Sigmoid colon (tissue), 7 donors: ENCODE measurements around the gene LILRA6. TPM values are rescaled to one million over a fixed set of nuclear protein-coding genes. Genes with fewer than 3 reads are reported as not detected.
"Not testable (repeated sequence)": the region's sequence is repeated elsewhere in the genome, so short reads cannot be mapped to it uniquely, and the experiment has no call there.

ENCODE experiments used
- DNase-seq: peaks from one replicate; pipeline ENCODE4 v3.0.0-alpha.2; 2019
- H3K27ac ChIP-seq, 4 donors: fragments of 200-600 bp; sonication (generic); one replicate each; pipeline ENCODE4 v1.5.1; 2016 to 2019; ENCODE audit warnings: mild to moderate bottlenecking in 1 of 4
- H3K27me3 ChIP-seq, 3 donors: fragments of 200-600 bp; sonication (generic); one replicate each; pipeline ENCODE4 v1.5.1; 2019; ENCODE audit warnings: mild to moderate bottlenecking in 1 of 3
- H3K36me3 ChIP-seq, 4 donors: fragments of 200-600 bp; sonication (generic); one replicate each; pipeline ENCODE4 v1.5.1; 2016 to 2019
- H3K4me1 ChIP-seq, 4 donors: fragments of 200-600 bp; sonication (generic); one replicate each; pipeline ENCODE4 v1.5.1; 2017 to 2019
- H3K4me3 ChIP-seq, 4 donors: fragments of 200-600 bp; sonication (generic); one replicate each; pipeline ENCODE4 v1.5.1; 2017 to 2019; ENCODE audit warnings: mild to moderate bottlenecking in 2 of 4, moderate library complexity in 1 of 4
- H3K9me3 ChIP-seq, 4 donors: fragments of 200-600 bp in 3 of 4; sonication (generic) in 3 of 4; one replicate each; pipeline versions ENCODE4 v1.5.1 to v1.6.1; 2013 to 2019
- CTCF ChIP-seq, 4 experiments: fragments of 450-650 bp in 3 of 4; fragments of 200-600 bp in 1 of 4; IDR thresholded peaks; one replicate each; pipeline ENCODE4 v1.5.1; 2016 to 2019; ENCODE audit warnings: antibody characterized with exemption in 4 of 4, mild to moderate bottlenecking in 3 of 4, moderate library complexity in 2 of 4
- EP300 ChIP-seq, 4 donors: sonication (generic); formaldehyde crosslinking; IDR thresholded peaks; one replicate each; pipeline ENCODE4 v1.6.1; 2017; ENCODE audit warnings: antibody characterized with exemption in 4 of 4
- POLR2A ChIP-seq, 2 donors: fragments of 450-650 bp; IDR thresholded peaks; one replicate each; pipeline ENCODE4 v1.6.1; 2016; ENCODE audit warnings: antibody characterized with exemption in 2 of 2, mild to moderate bottlenecking in 2 of 2, moderate library complexity in 2 of 2
- POLR2AphosphoS5 ChIP-seq, 4 donors: sonication (generic); formaldehyde crosslinking; IDR thresholded peaks; one replicate each; pipeline ENCODE4 v1.6.1; 2017; ENCODE audit warnings: antibody characterized with exemption in 4 of 4
- WGBS, 2 donors: extraction: QIAGEN DNeasy Blood & Tissue Kit; methylation state at CpG; one replicate each; pipeline ENCODE4 v1.1.7; 2013; 5-methylcytosine and 5-hydroxymethylcytosine counted together
- intact Hi-C: fragments of 100-400 bp; cut with DNase I; formaldehyde crosslinking; loops from one replicate; pipeline ENCODE4 v1.15.1; 2023
- polyA plus RNA-seq, 3 donors: library from polyadenylated mRNA; stranded (reverse); fragments of 200-250 nt; gene quantifications; one replicate each; pipeline ENCODE4 v1.2.3, GENCODE V29; 2013
- total RNA-seq, 4 donors: library from RNA; depleted of rRNA; stranded (reverse); fragments of >200 nt; gene quantifications; one replicate each; pipeline ENCODE4 v1.1.0, GENCODE V29; 2016
- donor health status: healthy with polysubstance abuse.
- donor health status: Bipolar disorder and iron deficiency.
- donor health status: healthy.

Gene LILRA6
- total and polyA plus RNA-seq, 7 donors, result 1.2 to 3.2 (median 2.2) TPM

GRCh38 chr19:54275951-54276350, 33.4 kb upstream of the LILRA6 start:
- peaks cover 0 to 22% (median 13%) of the 10 kb centered on the region in 3 donors for H3K27me3 ChIP-seq
- H3K9me3 ChIP-seq, result no peaks in the 10 kb centered on the region
- 55 to 70% methylated on average over 9 of the region's 9 CpGs for WGBS, 2 donors
- H3K4me1 ChIP-seq, result no peaks in the 10 kb centered on the region
- H3K4me3 ChIP-seq, result no peak overlapping the region
- H3K36me3 ChIP-seq, result no peaks in the 10 kb centered on the region
- DNase-seq, result peak; percentile 25
- no peak overlapping the region for H3K27ac ChIP-seq
- intact Hi-C loops, result no loop called here
- no peak for TF ChIP-seq POLR2A (IDR thresholded peaks at IDR 0.05)

- DNase-seq, result peak; percentile 12
- H3K27me3 ChIP-seq, result peaks cover 0 to 22% (median 10%) of the 10 kb centered on the region in 3 donors
- 63 to 74% methylated on average over 9 of the region's 9 CpGs for WGBS, 2 donors
- H3K4me1 ChIP-seq, H3K36me3 ChIP-seq, H3K9me3 ChIP-seq, H3K4me3 ChIP-seq, intact Hi-C loops, H3K27ac ChIP-seq: not testable (repeated sequence)
Observed at GRCh38 chr19:54274516-54274915, 31.9 kb upstream of the LILRA6 start.

- WGBS, 2 donors, result 26 to 64% methylated on average over 3 of the region's 3 CpGs
- Histone ChIP-seq H3K27me3 (peaks cover 0 to 22% (median 3%) of the 10 kb centered on the region in 3 donors), H3K4me3 (no peak overlapping the region), H3K27ac (no peak overlapping the region), H3K36me3 (no peaks in the 10 kb centered on the region), H3K4me1 (no peaks in the 10 kb centered on the region), H3K9me3 (no peaks in the 10 kb centered on the region)
- no peak for DNase-seq
- TF ChIP-seq POLR2AphosphoS5 (IDR thresholded peaks at IDR 0.05) (no peak), CTCF (IDR thresholded peaks at IDR 0.05) (no peak), POLR2A (IDR thresholded peaks at IDR 0.05) (no peak), EP300 (IDR thresholded peaks at IDR 0.05) (no peak)
- intact Hi-C loops, result no loop called here
Observed at GRCh38 chr19:54273821-54274220, 31.2 kb upstream of the LILRA6 start.

GRCh38 chr19:54272181-54272580, 29.6 kb upstream of the LILRA6 start:
- WGBS, 2 donors, result 54 to 60% methylated on average over 5 of the region's 5 CpGs
- H3K4me1 ChIP-seq, H3K27ac ChIP-seq, intact Hi-C loops, H3K36me3 ChIP-seq, H3K4me3 ChIP-seq, H3K9me3 ChIP-seq: not testable (repeated sequence)
- peaks cover 0 to 12% (median 0%) of the 10 kb centered on the region in 3 donors for H3K27me3 ChIP-seq
- DNase-seq, result peak; percentile 62

GRCh38 chr19:54271587-54271986, 29.0 kb upstream of the LILRA6 start:
- 61 to 73% methylated on average over 4 of the region's 4 CpGs for WGBS, 2 donors
- H3K9me3 ChIP-seq, intact Hi-C loops: not testable (repeated sequence)

GRCh38 chr19:54271106-54271505, 28.5 kb upstream of the LILRA6 start:
- Histone ChIP-seq H3K4me1 (no peaks in the 10 kb centered on the region), H3K27ac (no peak overlapping the region), H3K36me3 (no peaks in the 10 kb centered on the region), H3K4me3 (no peak overlapping the region), H3K27me3 (peaks cover 0 to 8% (median 0%) of the 10 kb centered on the region in 3 donors), H3K9me3 (no peaks in the 10 kb centered on the region)
- WGBS, 2 donors, result 70 to 83% methylated on average over 8 of the region's 8 CpGs
- intact Hi-C loops, result no loop called here
- TF ChIP-seq POLR2A (IDR thresholded peaks at IDR 0.05) (no peak), EP300 (IDR thresholded peaks at IDR 0.05) (no peak), CTCF (IDR thresholded peaks at IDR 0.05) (no peak), POLR2AphosphoS5 (IDR thresholded peaks at IDR 0.05) (no peak)
- peak; percentile 72 for DNase-seq

More at GRCh38 chr19:54271587-54271986, 29.0 kb upstream of the LILRA6 start:
- H3K27ac ChIP-seq, H3K4me1 ChIP-seq, H3K36me3 ChIP-seq, H3K4me3 ChIP-seq: not testable (repeated sequence)
- peak; percentile 62 for DNase-seq
- peaks cover 0 to 11% (median 0%) of the 10 kb centered on the region in 3 donors for H3K27me3 ChIP-seq

- DNase-seq, result no peak
- no peaks in the 10 kb centered on the region for H3K9me3 ChIP-seq
- no peak overlapping the region for H3K4me3 ChIP-seq
- no peaks in the 10 kb centered on the region for H3K4me1 ChIP-seq
- no peaks in the 10 kb centered on the region for H3K27me3 ChIP-seq
- TF ChIP-seq POLR2AphosphoS5 (IDR thresholded peaks at IDR 0.05) (no peak), POLR2A (IDR thresholded peaks at IDR 0.05) (no peak), CTCF (IDR thresholded peaks at IDR 0.05) (no peak), EP300 (IDR thresholded peaks at IDR 0.05) (no peak)
- H3K27ac ChIP-seq, result no peak overlapping the region
- no peaks in the 10 kb centered on the region for H3K36me3 ChIP-seq
- intact Hi-C loops, result no loop called here
- WGBS, 2 donors, result 35 to 63% methylated on average over 2 of the region's 2 CpGs
Observed at GRCh38 chr19:54268936-54269335, 26.3 kb upstream of the LILRA6 start.
